Activated naive CD4-positive, alpha-beta T cell treated with anti-CD3 and anti-CD28 coated beads, Interleukin-2, amount 50 U/mL, for 24 hours (primary cell): ENCODE data around the gene TTC31.

Source experiments
- H3K27ac Mint-ChIP-seq: one replicate; pipeline ENCODE4 v1.8.0; 2021; ENCODE audit warnings: mild to moderate bottlenecking, mixed read lengths
- H3K27me3 Mint-ChIP-seq: one replicate; pipeline ENCODE4 v1.8.0; 2021; ENCODE audit warnings: mixed read lengths
- H3K36me3 Mint-ChIP-seq: one replicate; pipeline ENCODE4 v1.8.0; 2021; ENCODE audit warnings: mixed read lengths
- H3K4me1 Mint-ChIP-seq: one replicate; pipeline ENCODE4 v1.8.0; 2021; ENCODE audit warnings: mixed read lengths
- H3K4me3 Mint-ChIP-seq: one replicate; pipeline ENCODE4 v1.8.0; 2021; ENCODE audit warnings: mild to moderate bottlenecking, mixed read lengths
- H3K9me3 Mint-ChIP-seq: one replicate; pipeline ENCODE4 v1.8.0; 2021; ENCODE audit warnings: mixed read lengths

The TTC31 gene

GRCh38 chr2:74535440-74535965 is 52.6 kb downstream of the TTC31 start:
- no peak overlapping the region for H3K4me3 Mint-ChIP-seq
- H3K36me3 Mint-ChIP-seq = peaks cover 12% of the 10 kb centered on the region
- peaks cover 18% of the 10 kb centered on the region for H3K4me1 Mint-ChIP-seq
- H3K9me3 Mint-ChIP-seq = no peaks in the 10 kb centered on the region
- H3K27ac Mint-ChIP-seq = no peak overlapping the region
- H3K27me3 Mint-ChIP-seq = peaks cover 5% of the 10 kb centered on the region

- no peaks in the 10 kb centered on the region for H3K9me3 Mint-ChIP-seq
- no peak overlapping the region for H3K4me3 Mint-ChIP-seq
- H3K27me3 Mint-ChIP-seq = peaks cover 5% of the 10 kb centered on the region
- peaks cover 8% of the 10 kb centered on the region for H3K36me3 Mint-ChIP-seq
- no peak overlapping the region for H3K27ac Mint-ChIP-seq
- H3K4me1 Mint-ChIP-seq = peaks cover 10% of the 10 kb centered on the region
Measured at GRCh38 chr2:74536166-74536950, 53.5 kb downstream of the TTC31 start.

GRCh38 chr2:74537140-74537539 is 54.3 kb downstream of the TTC31 start:
- no peak overlapping the region for H3K27ac Mint-ChIP-seq
- peaks cover 6% of the 10 kb centered on the region for H3K36me3 Mint-ChIP-seq
- H3K9me3 Mint-ChIP-seq = no peaks in the 10 kb centered on the region
- peaks cover 5% of the 10 kb centered on the region for H3K27me3 Mint-ChIP-seq
- H3K4me3 Mint-ChIP-seq = no peak overlapping the region
- H3K4me1 Mint-ChIP-seq = peaks cover 4% of the 10 kb centered on the region

- Mint-ChIP-seq H3K27ac (no peak overlapping the region), H3K9me3 (no peaks in the 10 kb centered on the region), H3K27me3 (peaks cover 10% of the 10 kb centered on the region), H3K36me3 (no peaks in the 10 kb centered on the region), H3K4me3 (no peak overlapping the region), H3K4me1 (no peaks in the 10 kb centered on the region)
Measured at GRCh38 chr2:74538881-74539339, 56.0 kb downstream of the TTC31 start.

DNA sequence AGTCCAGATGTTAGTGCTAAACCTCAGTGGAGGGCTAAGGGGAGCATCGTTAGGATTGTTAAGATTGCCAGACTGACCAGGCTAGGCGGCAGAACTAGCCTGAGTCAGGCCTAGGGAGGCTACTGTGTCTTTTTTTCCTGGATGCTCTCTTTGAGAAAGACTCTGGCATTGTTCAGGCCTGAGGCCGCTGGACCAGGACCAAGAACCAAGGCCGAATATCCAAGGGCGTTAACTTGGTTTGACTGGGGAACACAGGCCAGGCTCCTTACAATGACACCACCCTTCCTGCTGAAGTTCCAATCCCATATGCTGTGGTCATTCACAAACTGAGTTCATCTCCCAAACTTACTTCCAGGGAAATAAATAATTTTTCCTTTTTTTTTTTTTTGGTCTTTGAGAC is 57.4 kb downstream of the TTC31 start:
- H3K27ac Mint-ChIP-seq = no peak overlapping the region
- H3K9me3 Mint-ChIP-seq = no peaks in the 10 kb centered on the region
- H3K4me1 Mint-ChIP-seq = no peaks in the 10 kb centered on the region
- H3K27me3 Mint-ChIP-seq = peaks cover 10% of the 10 kb centered on the region
- H3K36me3 Mint-ChIP-seq = no peaks in the 10 kb centered on the region
- no peak overlapping the region for H3K4me3 Mint-ChIP-seq

DNA sequence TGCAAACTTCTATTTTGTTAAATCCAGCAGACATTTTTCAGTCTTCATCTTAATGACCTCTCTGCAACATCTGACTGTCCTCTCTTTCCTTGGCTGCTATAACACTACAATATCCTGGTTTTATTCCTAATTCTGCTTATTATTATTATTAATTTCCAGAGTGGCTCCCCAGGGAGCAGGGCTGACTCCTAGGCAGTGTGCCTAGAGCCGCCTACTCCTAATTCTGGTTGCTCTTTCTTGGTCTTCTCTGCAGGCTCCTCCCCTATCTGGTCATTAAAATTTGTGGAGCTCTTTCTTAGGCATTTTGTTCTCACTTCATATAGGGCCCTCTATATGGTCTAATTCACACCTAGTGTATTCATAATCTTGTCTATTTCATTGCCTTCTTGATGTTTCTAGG is 60.1 kb downstream of the TTC31 start:
- Mint-ChIP-seq H3K4me1 (peaks cover under 1% of the 10 kb centered on the region), H3K4me3 (no peak overlapping the region), H3K36me3 (no peaks in the 10 kb centered on the region), H3K9me3 (no peaks in the 10 kb centered on the region), H3K27me3 (peaks cover 18% of the 10 kb centered on the region), H3K27ac (no peak overlapping the region)
